WTC11 (cell line): ENCODE measurements around the gene DPYSL4. TPM values are rescaled to one million over a fixed set of nuclear protein-coding genes. Genes with fewer than 3 reads are reported as not detected.
A peak's percentile ranks its signal among the peaks of the same experiment; 100 is the strongest.

ENCODE experiments used
- ATAC-seq: fragments of 200-7000 bp; cut with Tn5 transposase; 2 replicates; pipeline ENCODE4 v1.10.0; 2021; ENCODE audit warnings: mild to moderate bottlenecking, moderate library complexity
- CTCF ChIA-PET: fragments of 300-600 bp; sonication (Branson Sonifier 250); formaldehyde crosslinking; loops from one replicate; lab custom pipeline; 2021; ENCODE audit warnings: antibody characterized with exemption; lab: Charles Lee
- POLR2A ChIA-PET: fragments of 350-600 bp; sonication (Branson Sonifier 250); formaldehyde crosslinking; loops from one replicate; lab custom pipeline; 2021; ENCODE audit warnings: antibody characterized with exemption; lab: Charles Lee
- DNase-seq: peaks from one replicate; pipeline ENCODE4 v3.0.0; 2021; ENCODE audit warnings: low spot score
- H3K27ac Mint-ChIP-seq: 2 replicates; pipeline ENCODE4 v1.8.0; 2021; ENCODE audit warnings: mixed read lengths
- H3K27me3 Mint-ChIP-seq: 2 replicates; pipeline ENCODE4 v1.8.0; 2021; ENCODE audit warnings: low read depth, mild to moderate bottlenecking, moderate library complexity, mixed read lengths
- H3K36me3 Mint-ChIP-seq: 2 replicates; pipeline ENCODE4 v1.8.0; 2021; ENCODE audit warnings: mixed read lengths
- H3K4me1 Mint-ChIP-seq: 2 replicates; pipeline ENCODE4 v1.8.0; 2022; ENCODE audit warnings: mixed read lengths
- H3K4me3 Mint-ChIP-seq: 2 replicates; pipeline ENCODE4 v1.8.0; 2021; ENCODE audit warnings: mild to moderate bottlenecking, moderate library complexity, mixed read lengths
- H3K9me3 Mint-ChIP-seq: 2 replicates; pipeline ENCODE4 v1.8.0; 2021; ENCODE audit warnings: mixed read lengths
- GABPB1 ChIP-seq: sonication (generic); formaldehyde crosslinking; IDR thresholded peaks from 2 replicates; pipeline ENCODE4 v1.8.1; 2023; ENCODE audit warnings: mild to moderate bottlenecking, missing genetic modification reagents
- KAT7 ChIP-seq: sonication (generic); formaldehyde crosslinking; IDR thresholded peaks from 2 replicates; pipeline ENCODE4 v1.8.1; 2023; ENCODE audit warnings: missing genetic modification reagents, mild to moderate bottlenecking, borderline replicate concordance
- MYBL2 ChIP-seq: sonication (generic); formaldehyde crosslinking; IDR thresholded peaks from 2 replicates; pipeline ENCODE4 v1.8.1; 2023; ENCODE audit warnings: mild to moderate bottlenecking, moderate library complexity, missing genetic modification reagents
- PRRX2 ChIP-seq: fragments of 250-450 bp; sonication (Bioruptor Pico); IDR thresholded peaks from 2 replicates; pipeline ENCODE4 v1.8.0; 2021; ENCODE audit warnings: mild to moderate bottlenecking
- RORB ChIP-seq: fragments of 250-450 bp; sonication (Bioruptor Pico); IDR thresholded peaks from 2 replicates; pipeline ENCODE4 v1.9.0; 2021; ENCODE audit warnings: mild to moderate bottlenecking
- ZNF416 ChIP-seq: fragments of 250-450 bp; sonication (Bioruptor Pico); IDR thresholded peaks from 2 replicates; pipeline ENCODE4 v1.9.0; 2021; ENCODE audit warnings: mild to moderate bottlenecking, inconsistent platforms
- total RNA-seq: library from RNA; stranded (reverse); gene quantifications from 3 replicates; pipeline ENCODE4 v1.2.3, GENCODE V29; 2021
- TF ChIP-seq, protein P1 (sequence below): fragments of 250-450 bp; sonication (Bioruptor Pico); conservative IDR thresholded peaks from 2 replicates; pipeline ENCODE4 v1.9.0; 2021; ENCODE audit warnings: mild to moderate bottlenecking
- TF ChIP-seq, protein P2 (sequence below): sonication (generic); formaldehyde crosslinking; IDR thresholded peaks from 2 replicates; pipeline ENCODE4 v1.8.1; 2022; ENCODE audit warnings: mild to moderate bottlenecking, missing genetic modification reagents, moderate library complexity, borderline replicate concordance
- TF ChIP-seq, protein P3 (sequence below): sonication (generic); formaldehyde crosslinking; IDR thresholded peaks from 2 replicates; pipeline ENCODE4 v1.8.1; 2022; ENCODE audit warnings: low read depth, missing genetic modification reagents, borderline replicate concordance
- TF ChIP-seq, protein P4 (sequence below): sonication (generic); formaldehyde crosslinking; IDR thresholded peaks from 2 replicates; pipeline ENCODE4 v1.8.0; 2022; ENCODE audit warnings: mild to moderate bottlenecking, missing genetic modification reagents
- TF ChIP-seq, protein P5 (sequence below): fragments of 250-450 bp; sonication (Bioruptor Pico); IDR thresholded peaks from 2 replicates; pipeline ENCODE4 v1.9.0; 2021; ENCODE audit warnings: mild to moderate bottlenecking, borderline replicate concordance
- TF ChIP-seq, protein P6 (sequence below): sonication (generic); formaldehyde crosslinking; IDR thresholded peaks from 2 replicates; pipeline ENCODE4 v1.8.1; 2023; ENCODE audit warnings: mild to moderate bottlenecking, missing genetic modification reagents

The DPYSL4 gene
- total RNA-seq, 1 experiment from 2014 or later, result 17.0 TPM

DNA sequence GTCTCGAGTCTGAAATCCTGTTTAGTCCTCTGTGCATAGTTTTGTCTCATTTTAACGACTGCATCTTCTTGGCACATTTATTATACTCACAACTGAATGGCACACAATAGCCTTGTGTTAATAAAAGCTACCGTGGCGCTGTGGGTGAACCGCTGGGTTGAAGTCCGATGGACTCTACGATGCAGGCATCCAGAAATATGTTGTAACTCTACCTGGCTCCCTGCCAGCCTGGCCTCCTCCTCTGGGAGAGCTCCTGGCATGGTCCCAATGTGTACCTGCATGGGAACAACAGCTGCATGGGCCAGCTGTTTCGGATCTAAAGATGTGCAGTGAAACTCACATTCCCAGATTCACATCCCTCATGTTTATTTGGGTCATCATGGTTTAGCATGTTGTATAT, 3.7 kb upstream of the DPYSL4 start (continued):
- TF ChIP-seq, protein P1, sequence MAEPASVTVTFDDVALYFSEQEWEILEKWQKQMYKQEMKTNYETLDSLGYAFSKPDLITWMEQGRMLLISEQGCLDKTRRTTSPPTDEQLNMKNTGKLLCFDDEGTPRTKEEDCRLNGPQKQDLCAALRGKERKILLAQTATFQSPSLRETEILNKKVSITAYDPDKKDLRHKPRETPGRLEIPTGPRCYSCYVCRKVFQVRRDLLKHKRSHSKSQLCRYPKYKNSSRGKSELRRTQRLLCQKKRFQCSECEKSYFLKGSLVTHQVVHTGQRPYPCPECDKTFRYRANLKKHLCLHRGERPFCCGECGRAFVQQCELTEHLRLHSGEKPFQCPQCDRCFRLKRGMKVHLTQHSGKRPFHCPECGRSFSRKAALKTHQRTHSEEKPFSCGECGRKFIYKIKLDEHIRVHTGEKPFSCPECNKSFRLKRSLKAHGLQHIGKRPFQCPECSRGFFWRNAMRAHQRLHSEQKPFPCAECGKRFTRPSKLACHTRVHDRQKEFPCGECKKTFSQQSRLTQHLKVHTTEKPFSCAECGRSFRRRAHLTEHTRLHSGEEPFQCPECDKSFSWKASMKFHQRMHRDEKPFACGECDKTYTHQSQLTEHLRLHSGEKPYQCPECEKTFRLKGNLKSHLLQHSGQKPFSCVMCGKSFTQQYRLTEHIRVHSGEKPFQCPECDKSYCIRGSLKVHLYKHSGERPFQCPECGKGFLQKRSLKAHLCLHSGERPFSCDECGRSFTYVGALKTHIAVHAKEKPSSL (CRISPR knock-in tag), result no peak
- TF ChIP-seq, protein P2, sequence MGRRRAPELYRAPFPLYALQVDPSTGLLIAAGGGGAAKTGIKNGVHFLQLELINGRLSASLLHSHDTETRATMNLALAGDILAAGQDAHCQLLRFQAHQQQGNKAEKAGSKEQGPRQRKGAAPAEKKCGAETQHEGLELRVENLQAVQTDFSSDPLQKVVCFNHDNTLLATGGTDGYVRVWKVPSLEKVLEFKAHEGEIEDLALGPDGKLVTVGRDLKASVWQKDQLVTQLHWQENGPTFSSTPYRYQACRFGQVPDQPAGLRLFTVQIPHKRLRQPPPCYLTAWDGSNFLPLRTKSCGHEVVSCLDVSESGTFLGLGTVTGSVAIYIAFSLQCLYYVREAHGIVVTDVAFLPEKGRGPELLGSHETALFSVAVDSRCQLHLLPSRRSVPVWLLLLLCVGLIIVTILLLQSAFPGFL (CRISPR knock-in tag), result no peak
- TF ChIP-seq KAT7 (CRISPR knock-in tag), result no peak
- TF ChIP-seq, protein P3, sequence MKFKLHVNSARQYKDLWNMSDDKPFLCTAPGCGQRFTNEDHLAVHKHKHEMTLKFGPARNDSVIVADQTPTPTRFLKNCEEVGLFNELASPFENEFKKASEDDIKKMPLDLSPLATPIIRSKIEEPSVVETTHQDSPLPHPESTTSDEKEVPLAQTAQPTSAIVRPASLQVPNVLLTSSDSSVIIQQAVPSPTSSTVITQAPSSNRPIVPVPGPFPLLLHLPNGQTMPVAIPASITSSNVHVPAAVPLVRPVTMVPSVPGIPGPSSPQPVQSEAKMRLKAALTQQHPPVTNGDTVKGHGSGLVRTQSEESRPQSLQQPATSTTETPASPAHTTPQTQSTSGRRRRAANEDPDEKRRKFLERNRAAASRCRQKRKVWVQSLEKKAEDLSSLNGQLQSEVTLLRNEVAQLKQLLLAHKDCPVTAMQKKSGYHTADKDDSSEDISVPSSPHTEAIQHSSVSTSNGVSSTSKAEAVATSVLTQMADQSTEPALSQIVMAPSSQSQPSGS (CRISPR knock-in tag), result no peak
- TF ChIP-seq, protein P4, sequence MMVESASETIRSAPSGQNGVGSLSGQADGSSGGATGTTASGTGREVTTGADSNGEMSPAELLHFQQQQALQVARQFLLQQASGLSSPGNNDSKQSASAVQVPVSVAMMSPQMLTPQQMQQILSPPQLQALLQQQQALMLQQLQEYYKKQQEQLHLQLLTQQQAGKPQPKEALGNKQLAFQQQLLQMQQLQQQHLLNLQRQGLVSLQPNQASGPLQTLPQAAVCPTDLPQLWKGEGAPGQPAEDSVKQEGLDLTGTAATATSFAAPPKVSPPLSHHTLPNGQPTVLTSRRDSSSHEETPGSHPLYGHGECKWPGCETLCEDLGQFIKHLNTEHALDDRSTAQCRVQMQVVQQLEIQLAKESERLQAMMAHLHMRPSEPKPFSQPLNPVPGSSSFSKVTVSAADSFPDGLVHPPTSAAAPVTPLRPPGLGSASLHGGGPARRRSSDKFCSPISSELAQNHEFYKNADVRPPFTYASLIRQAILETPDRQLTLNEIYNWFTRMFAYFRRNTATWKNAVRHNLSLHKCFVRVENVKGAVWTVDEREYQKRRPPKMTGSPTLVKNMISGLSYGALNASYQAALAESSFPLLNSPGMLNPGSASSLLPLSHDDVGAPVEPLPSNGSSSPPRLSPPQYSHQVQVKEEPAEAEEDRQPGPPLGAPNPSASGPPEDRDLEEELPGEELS (CRISPR knock-in tag), result no peak
- no peak for TF ChIP-seq RORB
- TF ChIP-seq ZNF416 (CRISPR knock-in tag), result no peak
- TF ChIP-seq PRRX2, result no peak

DNA sequence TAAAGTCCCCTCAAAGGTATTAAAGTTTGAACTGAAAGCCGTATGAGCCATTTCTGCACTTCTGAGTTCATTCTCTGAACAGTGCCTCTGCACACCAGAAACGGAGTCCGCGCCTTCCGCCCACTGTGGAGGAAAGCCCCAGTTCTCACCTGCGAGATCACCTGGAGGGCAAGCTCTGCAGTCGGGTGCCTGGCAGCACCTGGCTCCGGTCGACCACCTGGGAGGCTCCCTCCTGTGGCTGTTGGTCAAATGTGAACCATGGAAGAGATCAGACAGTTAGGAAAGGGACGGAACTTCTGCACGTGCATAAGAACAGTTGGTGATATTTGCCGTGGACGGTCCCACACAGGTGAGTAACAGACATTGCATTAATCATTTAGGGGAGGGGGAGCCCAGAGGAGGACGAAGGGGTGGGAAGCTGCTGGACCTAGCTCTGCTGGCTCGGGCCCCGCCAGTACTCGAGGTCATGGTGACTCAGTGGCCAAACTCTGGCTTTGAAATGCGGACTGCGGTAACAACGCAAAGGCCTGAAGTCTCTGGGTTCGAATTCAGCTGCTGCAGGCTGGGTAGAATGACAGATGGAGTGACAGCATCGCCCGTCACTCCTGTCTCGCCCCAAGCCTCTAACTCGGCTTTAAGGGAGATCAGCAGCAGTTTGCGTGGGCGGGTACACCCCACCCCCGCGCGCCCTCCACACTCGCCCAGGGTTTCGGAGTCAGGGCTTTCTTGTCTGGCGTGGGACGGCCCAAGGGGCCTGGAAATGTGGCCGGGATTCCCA, 1.7 kb upstream of the DPYSL4 start:
- DNase-seq, result no peak
- peak overlapping the region; percentile 37 for H3K4me3 Mint-ChIP-seq
- CTCF ChIA-PET, result interaction anchor here (1.0 to 1.2 kb wide), 2 partner anchors 9 to 176 kb away, joined by 3 to 4 read pairs; no protein-coding TSS in a partner anchor

More for the DNA sequence above, 1.7 kb upstream of the DPYSL4 start:
- Mint-ChIP-seq H3K27ac (no peak overlapping the region), H3K36me3 (no peaks in the 10 kb centered on the region), H3K9me3 (no peaks in the 10 kb centered on the region), H3K4me1 (peaks cover 9% of the 10 kb centered on the region), H3K27me3 (peaks cover 59% of the 10 kb centered on the region)
- TF ChIP-seq, protein P2 (CRISPR knock-in tag), result no peak
- TF ChIP-seq, protein P5, sequence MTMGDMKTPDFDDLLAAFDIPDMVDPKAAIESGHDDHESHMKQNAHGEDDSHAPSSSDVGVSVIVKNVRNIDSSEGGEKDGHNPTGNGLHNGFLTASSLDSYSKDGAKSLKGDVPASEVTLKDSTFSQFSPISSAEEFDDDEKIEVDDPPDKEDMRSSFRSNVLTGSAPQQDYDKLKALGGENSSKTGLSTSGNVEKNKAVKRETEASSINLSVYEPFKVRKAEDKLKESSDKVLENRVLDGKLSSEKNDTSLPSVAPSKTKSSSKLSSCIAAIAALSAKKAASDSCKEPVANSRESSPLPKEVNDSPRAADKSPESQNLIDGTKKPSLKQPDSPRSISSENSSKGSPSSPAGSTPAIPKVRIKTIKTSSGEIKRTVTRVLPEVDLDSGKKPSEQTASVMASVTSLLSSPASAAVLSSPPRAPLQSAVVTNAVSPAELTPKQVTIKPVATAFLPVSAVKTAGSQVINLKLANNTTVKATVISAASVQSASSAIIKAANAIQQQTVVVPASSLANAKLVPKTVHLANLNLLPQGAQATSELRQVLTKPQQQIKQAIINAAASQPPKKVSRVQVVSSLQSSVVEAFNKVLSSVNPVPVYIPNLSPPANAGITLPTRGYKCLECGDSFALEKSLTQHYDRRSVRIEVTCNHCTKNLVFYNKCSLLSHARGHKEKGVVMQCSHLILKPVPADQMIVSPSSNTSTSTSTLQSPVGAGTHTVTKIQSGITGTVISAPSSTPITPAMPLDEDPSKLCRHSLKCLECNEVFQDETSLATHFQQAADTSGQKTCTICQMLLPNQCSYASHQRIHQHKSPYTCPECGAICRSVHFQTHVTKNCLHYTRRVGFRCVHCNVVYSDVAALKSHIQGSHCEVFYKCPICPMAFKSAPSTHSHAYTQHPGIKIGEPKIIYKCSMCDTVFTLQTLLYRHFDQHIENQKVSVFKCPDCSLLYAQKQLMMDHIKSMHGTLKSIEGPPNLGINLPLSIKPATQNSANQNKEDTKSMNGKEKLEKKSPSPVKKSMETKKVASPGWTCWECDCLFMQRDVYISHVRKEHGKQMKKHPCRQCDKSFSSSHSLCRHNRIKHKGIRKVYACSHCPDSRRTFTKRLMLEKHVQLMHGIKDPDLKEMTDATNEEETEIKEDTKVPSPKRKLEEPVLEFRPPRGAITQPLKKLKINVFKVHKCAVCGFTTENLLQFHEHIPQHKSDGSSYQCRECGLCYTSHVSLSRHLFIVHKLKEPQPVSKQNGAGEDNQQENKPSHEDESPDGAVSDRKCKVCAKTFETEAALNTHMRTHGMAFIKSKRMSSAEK (CRISPR knock-in tag), result no peak
- TF ChIP-seq, protein P6, sequence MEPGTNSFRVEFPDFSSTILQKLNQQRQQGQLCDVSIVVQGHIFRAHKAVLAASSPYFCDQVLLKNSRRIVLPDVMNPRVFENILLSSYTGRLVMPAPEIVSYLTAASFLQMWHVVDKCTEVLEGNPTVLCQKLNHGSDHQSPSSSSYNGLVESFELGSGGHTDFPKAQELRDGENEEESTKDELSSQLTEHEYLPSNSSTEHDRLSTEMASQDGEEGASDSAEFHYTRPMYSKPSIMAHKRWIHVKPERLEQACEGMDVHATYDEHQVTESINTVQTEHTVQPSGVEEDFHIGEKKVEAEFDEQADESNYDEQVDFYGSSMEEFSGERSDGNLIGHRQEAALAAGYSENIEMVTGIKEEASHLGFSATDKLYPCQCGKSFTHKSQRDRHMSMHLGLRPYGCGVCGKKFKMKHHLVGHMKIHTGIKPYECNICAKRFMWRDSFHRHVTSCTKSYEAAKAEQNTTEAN (CRISPR knock-in tag), result no peak
- no peak for TF ChIP-seq ZNF416 (CRISPR knock-in tag)
- TF ChIP-seq MYBL2 (CRISPR knock-in tag), result no peak
- no peak for TF ChIP-seq GABPB1
- TF ChIP-seq, all 79 proteins: peak for 0
- POLR2A ChIA-PET, result no interaction called here
- ATAC-seq, result no peak
